HG02840 (cell line): ENCODE measurements around the gene CRISPLD2.

Source experiments
- ATAC-seq: cut with Tn5 transposase; IDR thresholded peaks from one replicate; pipeline ENCODE4 v1.9.1; 2021; ENCODE audit warnings: mild to moderate bottlenecking, moderate library complexity, moderate number of reproducible peaks; ENCODE audit not compliant: unreplicated experiment, low FRiP score

CRISPLD2 gene

GRCh38 chr16:84800158-84800978 lies 19.4 kb upstream of the CRISPLD2 start:
- ATAC-seq = no peak

- no peak for ATAC-seq
Observed at GRCh38 chr16:84803146-84803545, 16.6 kb upstream of the CRISPLD2 start.

DNA sequence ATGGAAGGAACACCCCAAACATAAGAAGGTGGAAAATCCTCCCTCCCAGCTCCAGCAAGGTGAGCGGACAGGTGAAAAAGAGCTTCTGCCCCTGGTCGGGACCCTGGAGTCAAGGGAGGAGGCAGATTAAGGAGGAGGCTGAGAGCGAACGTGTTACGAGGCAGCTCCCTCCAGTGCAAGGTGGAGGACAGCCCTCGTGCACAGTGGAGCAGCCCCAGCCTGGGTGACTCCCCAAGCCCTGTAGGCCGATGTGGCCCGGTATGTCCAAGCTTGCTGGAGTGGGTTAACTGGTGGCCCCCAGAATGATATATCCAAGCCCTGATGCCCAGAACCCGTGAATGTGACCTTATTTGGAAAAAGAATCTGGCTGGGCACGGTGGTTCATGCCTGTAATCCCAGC lies 15.5 kb upstream of the CRISPLD2 start:
- no peak for ATAC-seq

- no peak for ATAC-seq
Observed at GRCh38 chr16:84806256-84806889, 13.4 kb upstream of the CRISPLD2 start.

GRCh38 chr16:84806890-84807258 lies 12.9 kb upstream of the CRISPLD2 start:
- no peak for ATAC-seq

- no peak for ATAC-seq
Observed at GRCh38 chr16:84807776-84808175, 12.0 kb upstream of the CRISPLD2 start.

GRCh38 chr16:84808826-84809225 lies 11.0 kb upstream of the CRISPLD2 start:
- no peak for ATAC-seq

DNA sequence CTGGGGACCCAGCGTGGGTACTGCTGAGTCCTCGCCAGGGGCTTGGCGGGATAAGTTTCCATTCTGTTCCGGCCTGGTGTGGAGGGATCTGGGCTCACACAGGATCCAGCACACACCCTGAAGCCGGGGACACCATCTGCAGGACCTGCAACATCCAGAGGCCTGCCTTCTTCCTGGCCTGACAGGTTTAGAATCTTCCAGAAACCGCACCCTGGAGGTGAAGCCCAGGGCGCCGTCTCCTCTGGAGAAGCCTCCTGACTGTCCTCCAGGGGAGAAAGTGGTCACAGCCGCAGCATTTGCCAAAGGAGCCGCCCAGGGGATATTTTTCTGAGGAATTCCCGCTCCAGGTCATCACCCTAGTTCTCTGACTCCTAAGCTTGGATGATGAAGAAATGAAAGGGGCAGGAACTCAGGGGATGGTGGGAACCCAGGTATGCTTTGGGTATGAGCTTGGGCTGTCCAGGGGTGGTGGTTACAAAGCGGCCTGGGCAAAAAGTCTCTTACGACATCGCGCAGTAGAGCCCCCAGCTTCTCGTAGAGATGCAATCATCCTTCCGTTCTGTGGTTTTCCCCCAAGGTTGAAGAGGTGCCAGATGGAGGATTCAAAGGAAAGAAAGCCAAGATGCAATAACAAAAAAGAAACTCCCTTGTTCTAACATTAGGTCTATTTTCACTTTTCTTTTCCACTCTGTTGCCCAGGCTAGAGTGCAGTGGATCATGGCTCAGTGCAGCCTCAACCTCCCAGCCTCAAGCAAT lies 9.1 kb upstream of the CRISPLD2 start:
- no peak for ATAC-seq

DNA sequence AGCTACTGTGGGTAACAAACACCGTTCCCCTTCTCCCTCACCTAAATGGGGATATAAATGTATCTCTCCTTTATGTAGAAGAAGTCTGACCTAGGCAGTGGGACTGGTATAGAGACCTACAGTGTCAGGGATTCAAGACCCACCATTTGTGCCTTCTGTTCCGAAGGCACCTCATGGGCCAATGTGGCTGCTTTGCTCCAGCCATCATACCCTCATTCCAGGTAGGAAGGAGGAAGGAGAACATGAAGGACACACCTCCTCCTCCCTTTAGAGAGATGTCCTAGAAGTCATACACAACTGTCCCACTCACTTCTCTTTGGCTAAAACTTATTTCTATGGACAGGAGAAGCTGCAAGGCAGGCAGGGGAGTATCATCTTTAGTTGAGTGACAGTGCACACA lies 8.3 kb upstream of the CRISPLD2 start:
- ATAC-seq = no peak

- ATAC-seq = no peak
Observed at GRCh38 chr16:84813141-84813934, 6.4 kb upstream of the CRISPLD2 start.

DNA sequence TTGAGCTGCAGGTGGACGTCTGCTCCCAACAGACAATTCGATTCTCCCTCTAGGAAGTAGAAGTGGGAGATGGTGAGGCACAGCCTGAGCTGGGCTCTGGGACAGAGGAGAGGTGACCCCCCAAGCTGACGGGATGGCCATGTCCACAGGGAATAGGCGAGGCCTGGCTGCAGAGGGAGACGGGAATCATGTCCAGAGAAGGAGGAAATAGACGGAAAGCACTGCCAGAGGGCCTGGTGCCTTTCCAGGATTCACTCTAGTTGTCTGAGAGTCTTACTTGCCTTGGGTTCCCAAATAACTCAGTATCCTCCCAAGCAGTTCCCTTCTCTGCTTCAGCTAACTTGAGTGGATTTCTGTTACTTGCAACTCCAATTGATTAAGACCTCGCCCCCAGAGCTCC lies 4.3 kb upstream of the CRISPLD2 start:
- ATAC-seq = no peak

GRCh38 chr16:84816023-84816422 lies 3.8 kb upstream of the CRISPLD2 start:
- ATAC-seq = no peak

GRCh38 chr16:84816485-84816884 lies 3.3 kb upstream of the CRISPLD2 start:
- no peak for ATAC-seq

GRCh38 chr16:84817206-84817605 lies 2.6 kb upstream of the CRISPLD2 start:
- no peak for ATAC-seq

DNA sequence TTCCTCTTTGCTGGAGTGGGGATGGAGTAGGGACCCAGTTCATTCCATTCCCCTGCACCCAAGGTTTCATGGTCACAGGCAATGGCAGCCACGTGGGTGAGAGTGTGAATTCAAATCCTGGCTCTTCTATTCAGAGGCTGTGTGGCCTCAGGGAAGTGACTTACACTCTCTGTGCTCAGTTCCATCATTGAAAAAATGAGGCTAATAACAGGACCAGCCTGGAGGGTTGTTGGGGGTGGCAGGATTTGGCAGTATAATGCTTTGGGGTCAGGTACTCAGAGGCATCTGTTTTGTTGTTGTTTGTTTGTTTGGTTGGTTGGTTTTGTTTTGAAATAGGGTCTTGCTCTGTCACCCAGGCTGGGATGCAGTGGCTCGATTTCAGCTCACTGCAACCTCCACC lies 2.2 kb upstream of the CRISPLD2 start:
- no peak for ATAC-seq

GRCh38 chr16:84818133-84818532 lies 1.7 kb upstream of the CRISPLD2 start:
- ATAC-seq = no peak

DNA sequence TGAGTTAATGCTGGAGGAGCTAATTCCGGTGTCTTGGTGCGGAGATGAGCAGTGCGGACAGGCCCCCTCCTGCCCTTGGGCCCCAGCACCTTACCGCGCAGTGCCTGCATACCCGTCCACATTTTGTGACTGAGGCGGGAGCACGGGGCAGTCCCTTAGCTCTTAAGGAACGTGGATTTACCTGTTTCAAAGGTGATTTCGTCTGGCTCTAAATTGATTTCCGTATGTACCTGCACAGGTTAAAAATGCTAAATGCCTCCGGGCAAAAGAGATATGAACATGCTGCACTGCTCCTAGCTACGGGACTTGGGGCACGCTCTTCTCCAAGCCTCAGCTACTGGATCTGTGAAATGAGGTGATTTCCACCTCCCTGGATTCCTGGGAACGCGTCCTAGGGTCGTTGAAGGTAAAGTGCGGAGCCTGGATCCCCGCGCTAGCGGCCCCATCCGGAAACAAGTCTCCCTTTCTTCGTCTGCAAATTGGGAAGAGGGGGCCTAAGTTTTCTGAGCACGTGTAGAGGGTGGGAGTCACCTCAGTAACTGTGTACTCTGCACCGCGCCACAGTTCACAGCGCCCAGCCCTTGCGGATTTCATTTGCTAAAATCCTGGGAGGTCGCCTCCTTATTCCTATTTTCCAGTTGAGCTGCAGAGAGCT lies 669 bp upstream of the CRISPLD2 start:
- no peak for ATAC-seq

DNA sequence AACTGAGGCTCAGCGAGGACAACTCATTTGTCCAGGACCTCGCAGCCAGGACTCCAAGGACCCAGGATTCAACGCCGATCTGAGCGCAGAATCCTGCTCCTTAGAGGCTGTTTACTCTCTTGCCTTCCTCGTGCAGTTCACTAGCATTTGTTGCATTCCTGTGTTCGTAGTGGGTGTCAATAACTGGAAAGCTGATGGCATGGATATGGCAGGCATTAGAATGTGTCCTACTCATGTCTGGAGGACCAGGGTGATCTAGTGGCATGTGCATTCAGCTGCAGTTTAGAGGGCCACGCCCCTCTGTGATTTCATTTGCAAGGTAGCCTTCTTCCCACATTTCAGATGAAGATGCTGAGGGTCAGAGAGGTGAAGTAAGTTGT lies 510 bp downstream of the CRISPLD2 start:
- ATAC-seq = no peak

GRCh38 chr16:84820771-84821170 lies 986 bp downstream of the CRISPLD2 start:
- no peak for ATAC-seq

DNA sequence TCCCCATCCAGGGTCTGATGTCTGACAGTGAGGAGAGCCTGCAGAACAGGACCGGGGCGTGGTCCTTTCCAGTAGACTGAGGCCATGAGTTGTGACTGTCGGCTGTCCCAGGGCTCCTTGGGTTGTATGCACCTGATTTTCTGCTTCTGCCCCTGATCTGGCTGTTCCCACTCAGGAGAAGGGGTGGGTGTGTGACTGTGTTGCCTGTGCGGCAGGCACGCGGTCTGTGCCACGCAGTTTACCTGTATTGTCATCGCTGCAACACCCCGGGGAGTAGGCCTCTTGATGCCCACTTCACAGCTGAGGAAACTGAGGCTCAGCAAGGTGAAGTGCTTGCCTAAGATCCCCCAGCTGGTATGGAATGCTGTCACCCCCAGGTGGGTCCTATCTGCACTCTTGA lies 1.4 kb downstream of the CRISPLD2 start:
- no peak for ATAC-seq
